ENCODE measurements around the gene PTCH1.
A peak's percentile ranks its signal among the peaks of the same experiment; 100 is the strongest.

Gene PTCH1

DNA sequence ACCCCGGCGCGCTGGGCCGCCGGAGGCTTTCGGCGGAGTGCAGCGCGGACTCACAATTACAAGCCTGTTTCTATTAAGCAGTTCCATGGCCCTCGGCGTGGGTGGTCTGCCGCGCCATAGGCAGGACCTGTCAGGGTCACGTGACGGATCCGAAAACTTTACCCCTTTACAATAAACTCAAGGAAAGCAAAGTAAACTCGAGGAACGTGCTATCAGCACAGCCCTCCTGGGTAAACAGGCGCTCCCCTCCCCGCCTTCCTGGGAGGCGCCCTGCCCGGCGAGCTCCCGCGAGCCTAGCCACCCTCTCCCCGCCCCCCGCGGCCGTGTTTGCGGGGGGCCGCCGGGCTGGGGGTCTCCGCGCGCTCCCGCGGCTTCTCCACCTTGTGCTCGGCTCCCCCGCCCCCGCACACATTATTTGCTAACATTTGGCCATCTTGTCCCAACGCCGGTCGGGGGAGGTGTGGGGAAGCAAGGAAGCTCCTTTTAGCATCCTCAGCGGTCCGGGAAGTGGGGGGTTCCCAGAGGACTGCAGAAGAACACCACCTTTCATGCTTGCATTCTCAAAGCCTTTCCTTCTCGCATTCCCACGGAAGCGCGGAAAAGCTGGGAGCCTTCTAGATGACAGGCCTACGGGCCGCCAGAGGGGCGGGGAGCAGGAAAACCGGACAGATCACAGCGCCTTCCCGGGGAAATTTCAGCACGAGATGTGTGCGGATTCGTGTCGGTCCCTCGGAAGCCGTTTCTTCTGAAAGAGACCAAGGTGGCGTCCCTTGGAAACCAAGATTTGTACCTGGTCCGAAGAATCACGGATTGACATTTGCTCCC is at the start of gene PTCH1:
Gene PTCH1, minus strand, starts transcription at position 238 of the 825 bp plus-strand sequence.
- DNase-seq (ENCODE audit: low spot score): peak; percentile 29

GRCh38 chr9:95565982-95566381 is 49.2 kb upstream of the PTCH1 start:
- DNase-seq (ENCODE audit: low spot score): no peak

DNA sequence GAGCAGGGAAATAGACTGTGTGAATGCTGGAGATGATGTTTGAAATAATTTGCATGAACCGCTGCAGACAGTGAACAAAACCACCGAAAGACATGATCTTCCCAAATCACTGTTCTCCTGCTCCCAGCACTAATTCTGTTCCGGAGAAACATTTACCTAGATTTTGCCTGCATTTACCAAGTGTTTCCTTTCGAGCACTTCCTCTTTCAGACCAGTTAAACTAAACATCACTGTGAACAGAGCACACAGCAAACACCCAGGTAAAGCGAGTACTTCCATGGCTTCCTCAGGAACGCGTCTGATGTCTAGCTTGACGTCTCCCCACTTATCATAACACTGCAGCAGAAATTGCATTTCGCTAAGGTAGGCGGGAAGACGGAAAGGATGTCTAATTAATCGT is 45.1 kb upstream of the PTCH1 start:
- no peak for DNase-seq (ENCODE audit: low spot score)

GRCh38 chr9:95557142-95557541 is 40.4 kb upstream of the PTCH1 start:
- no peak for DNase-seq (ENCODE audit: low spot score)

GRCh38 chr9:95556521-95556920 is 39.8 kb upstream of the PTCH1 start:
- DNase-seq (ENCODE audit: low spot score): no peak

- DNase-seq (ENCODE audit: low spot score): no peak
Observed at GRCh38 chr9:95552814-95553546, 36.2 kb upstream of the PTCH1 start.

- no peak for DNase-seq (ENCODE audit: low spot score)
Observed at GRCh38 chr9:95552255-95552654, 35.5 kb upstream of the PTCH1 start.

- no peak for DNase-seq (ENCODE audit: low spot score)
Observed at GRCh38 chr9:95551406-95551805, 34.6 kb upstream of the PTCH1 start.

- no peak for DNase-seq (ENCODE audit: low spot score)
Observed at GRCh38 chr9:95545831-95546567, 29.2 kb upstream of the PTCH1 start.

- DNase-seq (ENCODE audit: low spot score): no peak
Observed at GRCh38 chr9:95533996-95534680, 17.4 kb upstream of the PTCH1 start.

DNA sequence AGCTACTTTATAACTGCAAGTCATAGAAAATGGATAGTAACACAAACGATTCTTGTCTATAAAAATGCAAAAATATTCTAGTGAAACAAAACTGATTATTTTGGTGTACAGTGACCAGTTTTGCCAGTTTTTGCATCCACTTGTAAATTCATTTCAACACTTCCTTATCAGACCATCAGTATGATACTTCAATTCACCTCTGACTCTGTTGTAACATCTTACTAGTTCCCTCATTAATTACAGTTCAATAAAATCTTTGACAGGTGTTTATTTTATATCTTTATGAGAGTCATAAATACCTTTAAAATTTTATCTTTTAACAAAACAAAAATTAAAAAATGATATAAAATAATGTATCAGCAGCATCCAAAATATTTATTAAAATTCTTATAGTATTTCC is 13.1 kb upstream of the PTCH1 start:
- no peak for DNase-seq (ENCODE audit: low spot score)

DNA sequence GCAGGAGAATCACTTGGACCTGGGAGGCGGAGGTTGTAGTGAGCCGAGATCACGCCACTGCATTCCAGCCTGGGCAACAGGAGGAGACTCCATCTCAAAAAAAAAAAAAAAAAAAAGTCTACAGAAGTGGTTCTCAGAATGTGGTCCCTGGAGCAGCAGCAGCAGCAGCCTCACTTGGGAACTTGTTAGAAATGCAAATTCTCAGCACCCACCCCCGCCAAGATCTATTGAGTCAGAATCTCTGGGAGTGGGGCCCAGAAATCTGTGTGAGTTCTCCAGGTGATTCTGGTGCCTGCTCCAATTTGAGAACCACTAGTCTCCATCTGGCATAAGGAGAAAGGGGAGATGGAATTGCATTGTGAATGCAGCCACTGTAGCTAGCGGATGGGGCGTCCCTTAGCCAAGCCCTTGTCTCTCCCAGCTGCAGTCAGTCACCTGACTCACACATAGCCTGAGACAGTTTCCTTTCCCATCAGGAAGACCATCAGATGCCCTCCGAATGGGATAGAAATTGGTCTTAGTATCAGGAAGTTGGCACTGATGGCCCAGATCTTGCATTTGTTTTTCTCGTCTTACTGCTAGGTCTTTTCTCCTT is 12.2 kb upstream of the PTCH1 start:
- no peak for DNase-seq (ENCODE audit: low spot score)

GRCh38 chr9:95522871-95523370 is 6.2 kb upstream of the PTCH1 start:
- DNase-seq (ENCODE audit: low spot score): no peak

GRCh38 chr9:95521699-95522098 is 4.9 kb upstream of the PTCH1 start:
- no peak for DNase-seq (ENCODE audit: low spot score)

- DNase-seq (ENCODE audit: low spot score): no peak
Observed at GRCh38 chr9:95517559-95518425, 1.0 kb upstream of the PTCH1 start.

- no peak for DNase-seq (ENCODE audit: low spot score)
Observed at GRCh38 chr9:95516221-95516733, 494 bp downstream of the PTCH1 start.

DNA sequence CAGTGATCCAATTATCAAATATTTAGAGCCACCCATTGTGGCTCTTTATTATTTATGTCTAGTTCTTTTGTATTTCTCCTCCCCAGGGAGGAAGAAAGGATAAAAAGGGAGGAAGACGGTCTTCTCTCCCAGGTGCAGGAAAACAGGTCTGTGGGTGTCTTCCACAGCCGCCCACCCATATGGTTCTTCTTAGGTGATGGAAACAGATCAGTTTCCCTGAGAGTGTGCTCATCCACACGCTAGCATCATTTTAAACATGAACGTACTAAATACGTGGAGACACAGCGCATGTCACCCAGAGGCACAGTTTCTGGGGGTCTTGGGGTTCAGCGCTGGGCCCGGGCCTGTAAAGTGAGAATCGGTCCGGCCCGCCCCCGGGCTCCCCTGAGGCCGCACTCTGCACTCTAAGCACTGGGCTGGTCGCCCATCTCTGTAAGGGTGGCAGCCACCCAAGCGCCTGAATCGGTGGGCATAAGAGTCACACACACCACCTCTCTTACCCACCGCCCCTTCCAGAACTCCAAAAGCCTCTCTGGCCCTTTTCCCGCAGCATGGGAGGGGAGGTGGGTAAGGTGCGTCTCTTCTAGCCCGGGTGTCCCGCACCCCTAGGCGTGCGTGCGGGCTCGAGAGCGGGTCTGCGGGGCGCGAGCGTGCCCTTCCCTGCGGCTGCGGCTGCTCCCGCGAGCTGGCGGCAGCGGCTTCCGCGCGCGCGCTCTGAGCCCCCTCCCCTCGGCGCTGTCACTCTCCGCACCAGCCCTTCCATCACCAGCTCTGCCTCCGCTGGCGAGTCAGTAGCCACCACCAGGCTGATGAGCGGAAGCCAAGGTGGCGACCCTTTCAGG is 1.3 kb downstream of the PTCH1 start:
- peak; percentile 13 for DNase-seq (ENCODE audit: low spot score)

DNA sequence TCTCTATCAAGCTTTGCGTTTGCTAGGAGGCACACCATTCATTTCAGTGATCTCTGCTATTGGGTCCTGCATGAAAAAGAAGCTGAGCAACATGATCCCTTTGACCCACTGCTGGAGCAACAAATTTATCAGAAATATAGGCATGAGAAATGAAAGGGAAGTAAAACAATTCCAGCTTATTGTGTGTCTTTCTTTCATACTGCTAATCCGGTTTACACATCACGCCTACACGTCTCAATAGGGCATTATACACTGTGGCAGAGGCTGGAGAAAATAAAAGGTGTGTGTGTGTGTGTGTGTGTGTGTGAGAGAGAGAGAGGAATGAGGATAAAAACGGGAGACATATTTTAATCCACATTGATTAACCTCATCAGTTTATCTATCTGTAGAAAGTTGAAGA is 2.4 kb downstream of the PTCH1 start:
- DNase-seq (ENCODE audit: low spot score): no peak

GRCh38 chr9:95513711-95514110 is 3.1 kb downstream of the PTCH1 start:
- no peak for DNase-seq (ENCODE audit: low spot score)

Measured in CD4-positive, alpha-beta T cell treated with Interleukin-15 for 4 hours (primary cell).